WTC11 (cell line): ENCODE data around the gene BCAR3. TPM values are rescaled to one million over a fixed set of nuclear protein-coding genes. Genes with fewer than 3 reads are reported as not detected.
A peak's percentile ranks its signal among the peaks of the same experiment; 100 is the strongest.

Source experiments
- ATAC-seq: fragments of 200-7000 bp; cut with Tn5 transposase; 2 replicates; pipeline ENCODE4 v1.10.0; 2021; ENCODE audit warnings: mild to moderate bottlenecking, moderate library complexity
- CTCF ChIA-PET: fragments of 300-600 bp; sonication (Branson Sonifier 250); formaldehyde crosslinking; loops from one replicate; lab custom pipeline; 2021; ENCODE audit warnings: antibody characterized with exemption; lab: Charles Lee
- POLR2A ChIA-PET: fragments of 350-600 bp; sonication (Branson Sonifier 250); formaldehyde crosslinking; loops from one replicate; lab custom pipeline; 2021; ENCODE audit warnings: antibody characterized with exemption; lab: Charles Lee
- DNase-seq: peaks from one replicate; pipeline ENCODE4 v3.0.0; 2021; ENCODE audit warnings: low spot score
- H3K27ac Mint-ChIP-seq: 2 replicates; pipeline ENCODE4 v1.8.0; 2021; ENCODE audit warnings: mixed read lengths
- H3K27me3 Mint-ChIP-seq: 2 replicates; pipeline ENCODE4 v1.8.0; 2021; ENCODE audit warnings: low read depth, mild to moderate bottlenecking, moderate library complexity, mixed read lengths
- H3K36me3 Mint-ChIP-seq: 2 replicates; pipeline ENCODE4 v1.8.0; 2021; ENCODE audit warnings: mixed read lengths
- H3K4me1 Mint-ChIP-seq: 2 replicates; pipeline ENCODE4 v1.8.0; 2022; ENCODE audit warnings: mixed read lengths
- H3K4me3 Mint-ChIP-seq: 2 replicates; pipeline ENCODE4 v1.8.0; 2021; ENCODE audit warnings: mild to moderate bottlenecking, moderate library complexity, mixed read lengths
- H3K9me3 Mint-ChIP-seq: 2 replicates; pipeline ENCODE4 v1.8.0; 2021; ENCODE audit warnings: mixed read lengths
- CBFB ChIP-seq: sonication (generic); formaldehyde crosslinking; IDR thresholded peaks from 2 replicates; pipeline ENCODE4 v1.8.1; 2022; ENCODE audit warnings: mild to moderate bottlenecking, low read depth, missing genetic modification reagents
- CREM ChIP-seq: sonication (generic); formaldehyde crosslinking; IDR thresholded peaks from 2 replicates; pipeline ENCODE4 v1.8.1; 2022; ENCODE audit warnings: mild to moderate bottlenecking, missing genetic modification reagents, moderate library complexity
- ELF4 ChIP-seq: sonication (generic); formaldehyde crosslinking; IDR thresholded peaks from 2 replicates; pipeline ENCODE4 v1.8.1; 2022; ENCODE audit warnings: low read depth, mild to moderate bottlenecking, moderate library complexity, missing genetic modification reagents
- ETV6 ChIP-seq: sonication (generic); formaldehyde crosslinking; IDR thresholded peaks from 2 replicates; pipeline ENCODE4 v1.8.1; 2022; ENCODE audit warnings: mild to moderate bottlenecking, missing genetic modification reagents
- FOXJ3 ChIP-seq: sonication (generic); formaldehyde crosslinking; IDR thresholded peaks from 2 replicates; pipeline ENCODE4 v1.9.0; 2021; ENCODE audit warnings: missing genetic modification reagents, mild to moderate bottlenecking, borderline replicate concordance
- GABPB1 ChIP-seq: sonication (generic); formaldehyde crosslinking; IDR thresholded peaks from 2 replicates; pipeline ENCODE4 v1.8.1; 2023; ENCODE audit warnings: mild to moderate bottlenecking, missing genetic modification reagents
- GTF2I ChIP-seq: fragments of 250-450 bp; sonication (Bioruptor Pico); conservative IDR thresholded peaks from 2 replicates; pipeline ENCODE4 v1.4.0; 2021; ENCODE audit warnings: mild to moderate bottlenecking
- JAZF1 ChIP-seq: fragments of 250-450 bp; sonication (Bioruptor Pico); IDR thresholded peaks from 2 replicates; pipeline ENCODE4 v1.9.0; 2021; ENCODE audit warnings: moderate library complexity, mild to moderate bottlenecking, inconsistent platforms
- MYBL2 ChIP-seq: sonication (generic); formaldehyde crosslinking; IDR thresholded peaks from 2 replicates; pipeline ENCODE4 v1.8.1; 2023; ENCODE audit warnings: mild to moderate bottlenecking, moderate library complexity, missing genetic modification reagents
- NR1H2 ChIP-seq: sonication (generic); formaldehyde crosslinking; IDR thresholded peaks from 2 replicates; pipeline ENCODE4 v1.9.0; 2021; ENCODE audit warnings: mild to moderate bottlenecking, moderate library complexity, missing genetic modification reagents
- PRRX2 ChIP-seq: fragments of 250-450 bp; sonication (Bioruptor Pico); IDR thresholded peaks from 2 replicates; pipeline ENCODE4 v1.8.0; 2021; ENCODE audit warnings: mild to moderate bottlenecking
- RELA ChIP-seq: sonication (generic); formaldehyde crosslinking; IDR thresholded peaks from 2 replicates; pipeline ENCODE4 v1.8.1; 2022; ENCODE audit warnings: missing genetic modification reagents, mild to moderate bottlenecking, borderline replicate concordance
- SOX15 ChIP-seq: fragments of 250-450 bp; sonication (Bioruptor Pico); IDR thresholded peaks from 2 replicates; pipeline ENCODE4 v1.9.0; 2021; ENCODE audit warnings: mild to moderate bottlenecking
- SP1 ChIP-seq: sonication (generic); formaldehyde crosslinking; conservative IDR thresholded peaks from 2 replicates; pipeline ENCODE4 v1.8.1; 2022; ENCODE audit warnings: missing genetic modification reagents
- TEAD1 ChIP-seq: sonication (generic); formaldehyde crosslinking; IDR thresholded peaks from 2 replicates; pipeline ENCODE4 v1.8.0; 2022; ENCODE audit warnings: mild to moderate bottlenecking, missing genetic modification reagents
- ZNF121 ChIP-seq: sonication (generic); formaldehyde crosslinking; IDR thresholded peaks from 2 replicates; pipeline ENCODE4 v1.8.0; 2023; ENCODE audit warnings: missing genetic modification reagents
- ZNF219 ChIP-seq: sonication (generic); formaldehyde crosslinking; IDR thresholded peaks from 2 replicates; pipeline ENCODE4 v1.8.0; 2023; ENCODE audit warnings: missing genetic modification reagents, mild to moderate bottlenecking, borderline replicate concordance
- ZNF317 ChIP-seq: sonication (generic); formaldehyde crosslinking; IDR thresholded peaks from 2 replicates; pipeline ENCODE4 v1.8.1; 2023; ENCODE audit warnings: low read depth, mild to moderate bottlenecking, moderate library complexity, missing genetic modification reagents, borderline replicate concordance
- ZNF396 ChIP-seq: fragments of 250-450 bp; sonication (Bioruptor Pico); IDR thresholded peaks from 2 replicates; pipeline ENCODE4 v1.8.0; 2021; ENCODE audit warnings: mild to moderate bottlenecking, moderate library complexity, borderline replicate concordance
- total RNA-seq: library from RNA; stranded (reverse); gene quantifications from 3 replicates; pipeline ENCODE4 v1.2.3, GENCODE V29; 2021
- TF ChIP-seq, protein P1 (sequence below): sonication (generic); formaldehyde crosslinking; conservative IDR thresholded peaks from 2 replicates; pipeline ENCODE4 v1.8.1; 2022; ENCODE audit warnings: mild to moderate bottlenecking, missing genetic modification reagents
- TF ChIP-seq, protein P2 (sequence below): sonication (generic); formaldehyde crosslinking; IDR thresholded peaks from 2 replicates; pipeline ENCODE4 v1.8.0; 2023; ENCODE audit warnings: missing genetic modification reagents, mild to moderate bottlenecking, borderline replicate concordance
- TF ChIP-seq, protein P3 (sequence below): sonication (generic); formaldehyde crosslinking; IDR thresholded peaks from 2 replicates; pipeline ENCODE4 v1.8.1; 2022; ENCODE audit warnings: low read depth, missing genetic modification reagents, borderline replicate concordance
- TF ChIP-seq, protein P4 (sequence below): fragments of 250-450 bp; sonication (Bioruptor Pico); IDR thresholded peaks from 2 replicates; pipeline ENCODE4 v1.9.0; 2021; ENCODE audit warnings: mild to moderate bottlenecking
- TF ChIP-seq, protein P5 (sequence below): sonication (generic); formaldehyde crosslinking; IDR thresholded peaks from 2 replicates; pipeline ENCODE4 v1.8.1; 2022; ENCODE audit warnings: missing genetic modification reagents, borderline replicate concordance
- TF ChIP-seq, protein P6 (sequence below): fragments of 250-450 bp; sonication (Bioruptor Pico); conservative IDR thresholded peaks from 2 replicates; pipeline ENCODE4 v1.9.0; 2021; ENCODE audit warnings: mild to moderate bottlenecking
- TF ChIP-seq, protein P7 (sequence below): sonication (generic); formaldehyde crosslinking; IDR thresholded peaks from 2 replicates; pipeline ENCODE4 v1.8.1; 2023; ENCODE audit warnings: mild to moderate bottlenecking, missing genetic modification reagents, moderate library complexity

BCAR3 gene
- total RNA-seq, 1 experiment from 2014 or later, result 14.8 TPM

DNA sequence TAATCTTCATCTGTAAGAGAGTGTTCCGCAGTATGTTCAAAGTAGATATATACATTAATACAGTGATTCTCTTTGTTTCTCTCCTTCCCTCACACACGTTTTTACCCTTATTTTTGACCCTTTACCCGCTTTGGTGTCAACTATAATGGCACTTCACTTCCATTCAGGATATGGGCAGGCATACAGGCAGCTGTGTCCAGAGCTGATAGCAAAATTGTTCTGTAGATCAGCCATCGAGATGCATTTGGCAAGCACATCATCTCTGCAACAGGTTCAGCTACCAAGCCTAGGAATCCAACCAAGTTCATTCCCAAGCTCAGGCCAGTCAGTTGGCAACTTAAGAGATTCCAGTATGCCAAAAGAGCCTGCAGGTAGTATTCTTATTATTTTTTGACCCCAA is 158.9 kb downstream of the BCAR3 start:
- no peaks in the 10 kb centered on the region; the same call in 1 of the 2 replicates for H3K36me3 Mint-ChIP-seq
- CTCF ChIA-PET, result interaction anchor here (1.1 kb wide), 1 partner anchor 218 kb away, joined by 3 read pairs; no protein-coding TSS in a partner anchor
- POLR2A ChIA-PET, result interaction anchor here (0.6 kb wide), 1 partner anchor 213 kb away, joined by 3 read pairs; no protein-coding TSS in a partner anchor

DNA sequence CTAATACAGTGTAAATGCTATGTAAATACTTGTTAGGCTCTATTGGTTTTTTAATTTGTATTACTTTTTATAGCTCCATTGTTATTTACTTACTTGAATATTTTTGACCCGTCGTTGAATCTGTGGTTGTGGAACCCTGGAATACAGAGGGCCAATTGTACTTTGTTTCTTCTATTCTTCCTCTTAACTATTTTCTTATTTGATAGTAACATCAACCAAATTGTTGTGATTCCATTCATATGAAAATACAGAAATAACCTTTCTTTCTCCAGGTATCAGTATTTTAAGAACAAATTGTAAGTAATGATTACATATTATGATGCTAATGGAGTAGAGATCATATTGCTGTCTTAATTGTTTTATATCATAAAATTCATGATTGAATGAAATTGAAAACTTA is 160.0 kb downstream of the BCAR3 start:
- Mint-ChIP-seq H3K27ac (no peak overlapping the region), H3K4me1 (peaks cover 20% of the 10 kb centered on the region), H3K4me3 (no peak overlapping the region), H3K27me3 (no peaks in the 10 kb centered on the region), H3K9me3 (no peaks in the 10 kb centered on the region), H3K36me3 (peaks cover 6% of the 10 kb centered on the region)
- ChIA-PET POLR2A (no interaction called here), CTCF (no interaction called here)
- DNase-seq (no peak), ATAC-seq (no peak)
- TF ChIP-seq, protein P1, sequence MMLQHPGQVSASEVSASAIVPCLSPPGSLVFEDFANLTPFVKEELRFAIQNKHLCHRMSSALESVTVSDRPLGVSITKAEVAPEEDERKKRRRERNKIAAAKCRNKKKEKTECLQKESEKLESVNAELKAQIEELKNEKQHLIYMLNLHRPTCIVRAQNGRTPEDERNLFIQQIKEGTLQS (CRISPR knock-in tag), result no peak
- TF ChIP-seq, protein P2, sequence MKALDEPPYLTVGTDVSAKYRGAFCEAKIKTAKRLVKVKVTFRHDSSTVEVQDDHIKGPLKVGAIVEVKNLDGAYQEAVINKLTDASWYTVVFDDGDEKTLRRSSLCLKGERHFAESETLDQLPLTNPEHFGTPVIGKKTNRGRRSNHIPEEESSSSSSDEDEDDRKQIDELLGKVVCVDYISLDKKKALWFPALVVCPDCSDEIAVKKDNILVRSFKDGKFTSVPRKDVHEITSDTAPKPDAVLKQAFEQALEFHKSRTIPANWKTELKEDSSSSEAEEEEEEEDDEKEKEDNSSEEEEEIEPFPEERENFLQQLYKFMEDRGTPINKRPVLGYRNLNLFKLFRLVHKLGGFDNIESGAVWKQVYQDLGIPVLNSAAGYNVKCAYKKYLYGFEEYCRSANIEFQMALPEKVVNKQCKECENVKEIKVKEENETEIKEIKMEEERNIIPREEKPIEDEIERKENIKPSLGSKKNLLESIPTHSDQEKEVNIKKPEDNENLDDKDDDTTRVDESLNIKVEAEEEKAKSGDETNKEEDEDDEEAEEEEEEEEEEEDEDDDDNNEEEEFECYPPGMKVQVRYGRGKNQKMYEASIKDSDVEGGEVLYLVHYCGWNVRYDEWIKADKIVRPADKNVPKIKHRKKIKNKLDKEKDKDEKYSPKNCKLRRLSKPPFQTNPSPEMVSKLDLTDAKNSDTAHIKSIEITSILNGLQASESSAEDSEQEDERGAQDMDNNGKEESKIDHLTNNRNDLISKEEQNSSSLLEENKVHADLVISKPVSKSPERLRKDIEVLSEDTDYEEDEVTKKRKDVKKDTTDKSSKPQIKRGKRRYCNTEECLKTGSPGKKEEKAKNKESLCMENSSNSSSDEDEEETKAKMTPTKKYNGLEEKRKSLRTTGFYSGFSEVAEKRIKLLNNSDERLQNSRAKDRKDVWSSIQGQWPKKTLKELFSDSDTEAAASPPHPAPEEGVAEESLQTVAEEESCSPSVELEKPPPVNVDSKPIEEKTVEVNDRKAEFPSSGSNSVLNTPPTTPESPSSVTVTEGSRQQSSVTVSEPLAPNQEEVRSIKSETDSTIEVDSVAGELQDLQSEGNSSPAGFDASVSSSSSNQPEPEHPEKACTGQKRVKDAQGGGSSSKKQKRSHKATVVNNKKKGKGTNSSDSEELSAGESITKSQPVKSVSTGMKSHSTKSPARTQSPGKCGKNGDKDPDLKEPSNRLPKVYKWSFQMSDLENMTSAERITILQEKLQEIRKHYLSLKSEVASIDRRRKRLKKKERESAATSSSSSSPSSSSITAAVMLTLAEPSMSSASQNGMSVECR (CRISPR knock-in tag), result no peak
- TF ChIP-seq GTF2I (CRISPR knock-in tag) (no peak), GABPB1 (CRISPR knock-in tag) (no peak), RELA (CRISPR knock-in tag) (no peak), MYBL2 (CRISPR knock-in tag) (no peak), ELF4 (CRISPR knock-in tag) (no peak), SOX15 (CRISPR knock-in tag) (no peak), ZNF317 (no peak)
- TF ChIP-seq, protein P3, sequence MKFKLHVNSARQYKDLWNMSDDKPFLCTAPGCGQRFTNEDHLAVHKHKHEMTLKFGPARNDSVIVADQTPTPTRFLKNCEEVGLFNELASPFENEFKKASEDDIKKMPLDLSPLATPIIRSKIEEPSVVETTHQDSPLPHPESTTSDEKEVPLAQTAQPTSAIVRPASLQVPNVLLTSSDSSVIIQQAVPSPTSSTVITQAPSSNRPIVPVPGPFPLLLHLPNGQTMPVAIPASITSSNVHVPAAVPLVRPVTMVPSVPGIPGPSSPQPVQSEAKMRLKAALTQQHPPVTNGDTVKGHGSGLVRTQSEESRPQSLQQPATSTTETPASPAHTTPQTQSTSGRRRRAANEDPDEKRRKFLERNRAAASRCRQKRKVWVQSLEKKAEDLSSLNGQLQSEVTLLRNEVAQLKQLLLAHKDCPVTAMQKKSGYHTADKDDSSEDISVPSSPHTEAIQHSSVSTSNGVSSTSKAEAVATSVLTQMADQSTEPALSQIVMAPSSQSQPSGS (CRISPR knock-in tag), result no peak
- TF ChIP-seq, protein P4, sequence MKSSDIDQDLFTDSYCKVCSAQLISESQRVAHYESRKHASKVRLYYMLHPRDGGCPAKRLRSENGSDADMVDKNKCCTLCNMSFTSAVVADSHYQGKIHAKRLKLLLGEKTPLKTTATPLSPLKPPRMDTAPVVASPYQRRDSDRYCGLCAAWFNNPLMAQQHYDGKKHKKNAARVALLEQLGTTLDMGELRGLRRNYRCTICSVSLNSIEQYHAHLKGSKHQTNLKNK (CRISPR knock-in tag), result no peak
- TF ChIP-seq, protein P5, sequence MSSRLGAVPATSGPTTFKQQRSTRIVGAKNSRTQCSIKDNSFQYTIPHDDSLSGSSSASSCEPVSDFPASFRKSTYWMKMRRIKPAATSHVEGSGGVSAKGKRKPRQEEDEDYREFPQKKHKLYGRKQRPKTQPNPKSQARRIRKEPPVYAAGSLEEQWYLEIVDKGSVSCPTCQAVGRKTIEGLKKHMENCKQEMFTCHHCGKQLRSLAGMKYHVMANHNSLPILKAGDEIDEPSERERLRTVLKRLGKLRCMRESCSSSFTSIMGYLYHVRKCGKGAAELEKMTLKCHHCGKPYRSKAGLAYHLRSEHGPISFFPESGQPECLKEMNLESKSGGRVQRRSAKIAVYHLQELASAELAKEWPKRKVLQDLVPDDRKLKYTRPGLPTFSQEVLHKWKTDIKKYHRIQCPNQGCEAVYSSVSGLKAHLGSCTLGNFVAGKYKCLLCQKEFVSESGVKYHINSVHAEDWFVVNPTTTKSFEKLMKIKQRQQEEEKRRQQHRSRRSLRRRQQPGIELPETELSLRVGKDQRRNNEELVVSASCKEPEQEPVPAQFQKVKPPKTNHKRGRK, result no peak

More for the DNA sequence above, 158.9 kb downstream of the BCAR3 start:
- H3K27ac Mint-ChIP-seq, result peak overlapping the region; percentile 48
- H3K27me3 Mint-ChIP-seq, result no peaks in the 10 kb centered on the region
- peaks cover 14% of the 10 kb centered on the region for H3K4me1 Mint-ChIP-seq
- ATAC-seq, result no peak
- no peak for TF ChIP-seq PRRX2 (CRISPR knock-in tag)
- TF ChIP-seq ZNF396 (CRISPR knock-in tag), result no peak
- no peak for TF ChIP-seq ETV6 (CRISPR knock-in tag)
- TF ChIP-seq, protein P5, result no peak
- no peak for TF ChIP-seq ZNF219
- no peak for TF ChIP-seq NR1H2 (CRISPR knock-in tag)
- TF ChIP-seq, protein P6, sequence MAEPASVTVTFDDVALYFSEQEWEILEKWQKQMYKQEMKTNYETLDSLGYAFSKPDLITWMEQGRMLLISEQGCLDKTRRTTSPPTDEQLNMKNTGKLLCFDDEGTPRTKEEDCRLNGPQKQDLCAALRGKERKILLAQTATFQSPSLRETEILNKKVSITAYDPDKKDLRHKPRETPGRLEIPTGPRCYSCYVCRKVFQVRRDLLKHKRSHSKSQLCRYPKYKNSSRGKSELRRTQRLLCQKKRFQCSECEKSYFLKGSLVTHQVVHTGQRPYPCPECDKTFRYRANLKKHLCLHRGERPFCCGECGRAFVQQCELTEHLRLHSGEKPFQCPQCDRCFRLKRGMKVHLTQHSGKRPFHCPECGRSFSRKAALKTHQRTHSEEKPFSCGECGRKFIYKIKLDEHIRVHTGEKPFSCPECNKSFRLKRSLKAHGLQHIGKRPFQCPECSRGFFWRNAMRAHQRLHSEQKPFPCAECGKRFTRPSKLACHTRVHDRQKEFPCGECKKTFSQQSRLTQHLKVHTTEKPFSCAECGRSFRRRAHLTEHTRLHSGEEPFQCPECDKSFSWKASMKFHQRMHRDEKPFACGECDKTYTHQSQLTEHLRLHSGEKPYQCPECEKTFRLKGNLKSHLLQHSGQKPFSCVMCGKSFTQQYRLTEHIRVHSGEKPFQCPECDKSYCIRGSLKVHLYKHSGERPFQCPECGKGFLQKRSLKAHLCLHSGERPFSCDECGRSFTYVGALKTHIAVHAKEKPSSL (CRISPR knock-in tag), result no peak
- no peak for TF ChIP-seq JAZF1 (CRISPR knock-in tag)
- no peak for TF ChIP-seq CBFB (CRISPR knock-in tag)
- no peak for TF ChIP-seq ZNF121
- TF ChIP-seq FOXJ3 (CRISPR knock-in tag), result no peak
- TF ChIP-seq, protein P7, sequence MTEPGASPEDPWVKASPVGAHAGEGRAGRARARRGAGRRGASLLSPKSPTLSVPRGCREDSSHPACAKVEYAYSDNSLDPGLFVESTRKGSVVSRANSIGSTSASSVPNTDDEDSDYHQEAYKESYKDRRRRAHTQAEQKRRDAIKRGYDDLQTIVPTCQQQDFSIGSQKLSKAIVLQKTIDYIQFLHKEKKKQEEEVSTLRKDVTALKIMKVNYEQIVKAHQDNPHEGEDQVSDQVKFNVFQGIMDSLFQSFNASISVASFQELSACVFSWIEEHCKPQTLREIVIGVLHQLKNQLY (CRISPR knock-in tag), result no peak
- no peak for TF ChIP-seq CREM (CRISPR knock-in tag)
- no peak for TF ChIP-seq SP1
- no peak for TF ChIP-seq TEAD1 (CRISPR knock-in tag)
- TF ChIP-seq, all 79 proteins: peak for 0
- DNase-seq, result no peak
- Mint-ChIP-seq H3K9me3 (no peaks in the 10 kb centered on the region), H3K4me3 (no peak overlapping the region)
